Activated naive CD8-positive, alpha-beta T cell treated with anti-CD3 and anti-CD28 coated beads, Interleukin-2, amount 50 U/mL, for 24 hours (primary cell): ENCODE measurements around the gene DNAH8.

ENCODE experiments used
- ATAC-seq: fragments of 150-1000 bp; cut with Tn5 transposase; one replicate; pipeline ENCODE4 v1.10.0; 2021
- DNase-seq: peaks from one replicate; pipeline ENCODE4 v3.0.0; 2021
- H3K27ac Mint-ChIP-seq: one replicate; pipeline ENCODE4 v1.8.0; 2021; ENCODE audit warnings: mild to moderate bottlenecking, mixed read lengths
- H3K27me3 Mint-ChIP-seq: one replicate; pipeline ENCODE4 v1.8.0; 2021; ENCODE audit warnings: mixed read lengths
- H3K36me3 Mint-ChIP-seq: one replicate; pipeline ENCODE4 v1.8.0; 2021; ENCODE audit warnings: low read depth, mixed read lengths
- H3K4me1 Mint-ChIP-seq: one replicate; pipeline ENCODE4 v1.8.0; 2021; ENCODE audit warnings: mixed read lengths
- H3K4me3 Mint-ChIP-seq: one replicate; pipeline ENCODE4 v1.8.0; 2021; ENCODE audit warnings: mild to moderate bottlenecking, moderate library complexity, mixed read lengths
- H3K9me3 Mint-ChIP-seq: one replicate; pipeline ENCODE4 v1.8.0; 2021; ENCODE audit warnings: mixed read lengths

DNAH8 gene

GRCh38 chr6:39040080-39040673, 325.1 kb downstream of the DNAH8 start:
- no peaks in the 10 kb centered on the region for H3K9me3 Mint-ChIP-seq
- H3K4me1 Mint-ChIP-seq: peaks cover 20% of the 10 kb centered on the region
- no peak for ATAC-seq
- DNase-seq: no peak
- no peak overlapping the region for H3K4me3 Mint-ChIP-seq
- peaks cover 50% of the 10 kb centered on the region for H3K27me3 Mint-ChIP-seq
- H3K27ac Mint-ChIP-seq: peak overlapping the region; percentile 40
- no peaks in the 10 kb centered on the region for H3K36me3 Mint-ChIP-seq

- no peak for DNase-seq
- no peak overlapping the region for H3K4me3 Mint-ChIP-seq
- H3K36me3 Mint-ChIP-seq: no peaks in the 10 kb centered on the region
- peaks cover 44% of the 10 kb centered on the region for H3K27me3 Mint-ChIP-seq
- H3K27ac Mint-ChIP-seq: no peak overlapping the region
- peaks cover 20% of the 10 kb centered on the region for H3K4me1 Mint-ChIP-seq
- ATAC-seq: no peak
- H3K9me3 Mint-ChIP-seq: no peaks in the 10 kb centered on the region
Observed at GRCh38 chr6:39041072-39041471, 326.0 kb downstream of the DNAH8 start.

GRCh38 chr6:39043776-39044175, 328.7 kb downstream of the DNAH8 start:
- no peak overlapping the region for H3K27ac Mint-ChIP-seq
- H3K9me3 Mint-ChIP-seq: no peaks in the 10 kb centered on the region
- ATAC-seq (no peak), DNase-seq (no peak)
- H3K4me1 Mint-ChIP-seq: peaks cover 12% of the 10 kb centered on the region
- no peak overlapping the region for H3K4me3 Mint-ChIP-seq
- H3K27me3 Mint-ChIP-seq: peaks cover 36% of the 10 kb centered on the region
- no peaks in the 10 kb centered on the region for H3K36me3 Mint-ChIP-seq

- peaks cover 12% of the 10 kb centered on the region for H3K4me1 Mint-ChIP-seq
- H3K27ac Mint-ChIP-seq: no peak overlapping the region
- peaks cover 35% of the 10 kb centered on the region for H3K27me3 Mint-ChIP-seq
- DNase-seq (no peak), ATAC-seq (no peak)
- H3K36me3 Mint-ChIP-seq: no peaks in the 10 kb centered on the region
- H3K9me3 Mint-ChIP-seq: no peaks in the 10 kb centered on the region
- H3K4me3 Mint-ChIP-seq: no peak overlapping the region
Observed at GRCh38 chr6:39044181-39044580, 329.1 kb downstream of the DNAH8 start.

DNA sequence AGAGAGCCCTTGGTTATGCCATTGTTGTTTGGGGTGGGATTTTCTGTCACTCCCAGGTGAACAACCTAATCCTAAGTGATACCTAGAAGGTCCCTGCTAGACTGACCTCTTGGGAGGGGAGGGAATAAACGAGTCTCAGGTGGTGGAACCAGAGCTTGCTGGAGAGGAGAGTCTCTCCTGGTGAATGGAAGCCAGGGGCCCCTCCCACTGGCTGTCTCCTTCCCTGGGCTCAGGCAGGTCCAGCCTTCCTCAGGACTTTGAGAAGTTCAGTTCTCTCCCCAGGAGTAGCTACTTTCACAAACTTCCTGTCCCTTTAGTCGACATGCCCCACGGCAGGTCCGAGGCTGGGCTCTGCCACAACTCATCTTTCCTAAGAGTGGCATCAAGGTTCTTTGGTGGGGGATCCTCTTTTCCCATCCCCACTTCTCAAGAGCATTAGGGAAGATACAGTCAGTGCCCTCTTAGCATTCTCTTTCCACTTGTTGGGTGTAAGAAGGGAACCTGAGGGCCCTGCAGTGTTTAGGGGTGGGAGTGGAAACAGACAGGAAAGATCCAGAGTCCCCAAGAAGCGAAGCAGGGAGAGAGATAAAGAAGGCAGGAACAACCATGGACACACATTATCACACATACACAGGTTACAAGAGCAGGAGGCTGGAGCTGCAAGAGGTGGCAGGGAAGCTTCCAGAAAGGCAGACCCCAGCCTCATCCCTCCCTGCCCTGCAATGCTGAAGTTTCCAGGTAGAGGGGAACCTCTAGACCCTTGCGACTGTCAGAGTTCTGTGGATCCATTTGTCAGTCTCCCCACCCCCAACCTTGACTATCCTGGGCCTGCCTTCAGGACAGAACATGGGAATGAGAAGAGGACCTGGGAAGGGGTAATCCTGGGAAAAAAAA, 332.6 kb downstream of the DNAH8 start:
- peak overlapping the region; percentile 31 for H3K27ac Mint-ChIP-seq
- peak overlapping the region; percentile 43 for H3K4me3 Mint-ChIP-seq
- H3K9me3 Mint-ChIP-seq: no peaks in the 10 kb centered on the region
- DNase-seq: no peak
- ATAC-seq: no peak
- peaks cover 35% of the 10 kb centered on the region for H3K27me3 Mint-ChIP-seq
- peaks cover 32% of the 10 kb centered on the region for H3K4me1 Mint-ChIP-seq
- peaks cover under 1% of the 10 kb centered on the region for H3K36me3 Mint-ChIP-seq

DNA sequence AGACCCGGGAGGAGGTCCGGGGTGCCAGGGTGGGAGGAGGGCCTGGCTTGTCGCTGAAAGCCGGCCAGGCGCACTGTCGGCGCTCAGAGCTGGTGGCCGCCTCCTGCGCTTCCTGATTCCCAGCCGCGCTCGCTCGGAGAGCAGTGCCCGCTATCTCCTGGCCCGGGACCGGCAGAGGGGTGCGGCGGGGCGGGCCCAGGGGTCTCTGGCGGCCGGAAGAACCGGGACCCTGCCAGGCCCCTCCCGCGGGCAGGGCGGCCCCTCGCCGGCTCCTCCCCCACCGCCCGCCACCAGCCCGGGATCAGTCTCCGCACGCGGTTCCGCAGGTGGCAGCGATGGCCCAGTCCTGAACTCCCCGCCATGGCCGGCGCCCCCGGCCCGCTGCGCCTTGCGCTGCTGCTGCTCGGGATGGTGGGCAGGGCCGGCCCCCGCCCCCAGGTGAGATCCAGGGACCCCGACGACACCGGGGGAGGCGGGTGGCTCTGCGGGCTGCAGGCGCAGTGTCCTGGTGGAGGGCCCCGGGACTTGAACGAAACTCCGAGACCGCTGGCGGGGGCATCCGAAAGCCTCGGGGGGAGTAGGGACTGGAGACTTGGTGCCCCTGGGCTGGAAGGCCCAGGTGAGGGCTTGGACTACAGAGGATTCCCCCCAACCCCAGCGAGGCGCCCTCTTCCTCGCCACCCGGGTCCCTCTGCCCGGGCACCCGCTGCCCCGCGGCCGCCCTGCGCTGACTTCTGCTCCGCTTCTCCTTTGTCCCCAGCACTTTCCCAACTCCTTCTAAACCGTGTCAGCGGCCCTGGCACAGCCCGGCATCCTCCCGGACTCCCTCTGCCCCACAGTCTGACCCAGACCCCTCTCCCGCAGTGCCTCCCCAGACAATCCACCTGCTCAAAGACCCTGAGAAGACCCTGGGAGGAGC, 333.6 kb downstream of the DNAH8 start, which contains the start of gene GLP1R:
Gene GLP1R (plus strand): TSS at position 301 of the 919 bp plus-strand sequence. CDS start 60 bp downstream, at position 361.
- H3K9me3 Mint-ChIP-seq: no peaks in the 10 kb centered on the region
- H3K27me3 Mint-ChIP-seq: peaks cover 39% of the 10 kb centered on the region
- peak within 1 kb of the TSS; percentile 77 for H3K4me3 Mint-ChIP-seq
- DNase-seq (peak; percentile 44), ATAC-seq (peak; percentile 24)
- H3K4me1 Mint-ChIP-seq: peaks cover 32% of the 10 kb centered on the region
- H3K27ac Mint-ChIP-seq: peak within 1 kb of the TSS; percentile 62
- peaks cover 2% of the 10 kb centered on the region for H3K36me3 Mint-ChIP-seq

DNA sequence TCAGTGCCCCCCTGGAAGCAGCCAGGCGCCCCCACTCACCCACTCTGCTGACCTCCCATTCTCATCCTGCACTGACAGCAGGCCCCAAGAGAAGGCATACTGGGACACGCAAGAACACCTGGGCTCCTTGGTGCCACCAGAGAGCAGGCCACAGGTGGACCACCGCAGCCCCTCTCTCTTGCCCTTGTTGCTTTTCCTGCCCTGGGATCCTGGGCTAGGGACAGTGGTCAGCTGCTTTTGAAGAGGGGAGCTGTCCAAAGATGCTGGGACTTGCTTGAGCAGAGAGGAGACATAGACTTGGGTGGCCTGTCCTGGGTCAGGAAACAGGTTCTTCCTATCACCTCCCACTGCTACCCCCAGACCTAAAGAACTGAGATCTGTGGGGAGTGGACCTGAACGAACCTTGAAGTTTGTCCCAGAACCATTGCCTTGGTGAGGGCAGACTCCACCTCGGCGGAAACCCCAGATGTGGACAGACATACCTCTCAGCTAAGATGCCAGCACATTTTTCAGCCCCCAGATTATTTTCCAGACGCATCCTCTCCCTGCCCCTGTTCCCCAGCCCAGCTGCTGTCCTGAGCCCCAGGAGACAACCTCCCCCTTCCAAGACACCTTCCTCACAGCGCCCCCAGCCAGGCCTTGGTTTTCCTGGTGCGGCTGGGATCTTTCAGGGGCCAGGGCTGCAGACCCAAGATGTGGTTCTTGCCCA, 334.6 kb downstream of the DNAH8 start:
- Mint-ChIP-seq H3K27me3 (peaks cover 37% of the 10 kb centered on the region), H3K4me1 (peaks cover 32% of the 10 kb centered on the region), H3K36me3 (peaks cover 2% of the 10 kb centered on the region), H3K9me3 (no peaks in the 10 kb centered on the region), H3K4me3 (peak overlapping the region; percentile 77), H3K27ac (peak overlapping the region; percentile 62)
- DNase-seq (no peak), ATAC-seq (no peak)

DNA sequence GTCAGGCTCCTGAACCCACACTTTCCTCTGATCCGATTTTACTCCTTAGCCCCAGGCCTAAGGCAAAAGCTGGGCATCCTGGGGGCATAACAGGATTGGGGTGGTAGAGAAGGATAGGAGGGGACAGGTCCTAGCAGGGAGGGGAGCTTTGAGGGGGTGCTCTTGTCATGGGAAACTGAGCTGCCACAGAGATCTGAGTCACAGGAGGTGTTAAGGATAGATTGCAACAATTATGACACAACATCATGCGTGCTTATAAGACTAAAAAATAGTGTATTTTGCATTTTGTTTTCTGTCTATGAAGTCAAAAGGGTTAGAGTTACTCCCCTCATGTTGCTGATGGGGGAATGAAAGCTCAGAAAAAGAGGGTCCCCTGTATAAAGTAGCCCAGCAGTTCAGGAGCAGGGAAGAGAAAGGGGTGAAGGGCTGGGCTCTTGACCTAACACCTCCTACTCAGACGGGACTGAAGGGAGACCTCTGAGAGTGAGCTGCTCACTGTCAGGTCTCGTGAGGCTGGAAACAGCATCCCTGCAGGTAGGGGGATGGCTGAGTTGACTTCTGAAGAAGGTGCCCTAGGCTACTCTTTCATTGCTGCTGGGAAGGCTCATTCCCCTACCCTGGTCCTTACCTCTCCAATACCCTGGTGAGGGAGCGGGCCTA, 335.5 kb downstream of the DNAH8 start:
- H3K9me3 Mint-ChIP-seq: no peaks in the 10 kb centered on the region
- H3K27ac Mint-ChIP-seq: peak overlapping the region; percentile 63
- H3K27me3 Mint-ChIP-seq: peaks cover 37% of the 10 kb centered on the region
- peaks cover 2% of the 10 kb centered on the region for H3K36me3 Mint-ChIP-seq
- H3K4me1 Mint-ChIP-seq: peaks cover 32% of the 10 kb centered on the region
- peak; percentile 27 for DNase-seq
- peak; percentile 86 for ATAC-seq
- H3K4me3 Mint-ChIP-seq: peak overlapping the region; percentile 77

DNA sequence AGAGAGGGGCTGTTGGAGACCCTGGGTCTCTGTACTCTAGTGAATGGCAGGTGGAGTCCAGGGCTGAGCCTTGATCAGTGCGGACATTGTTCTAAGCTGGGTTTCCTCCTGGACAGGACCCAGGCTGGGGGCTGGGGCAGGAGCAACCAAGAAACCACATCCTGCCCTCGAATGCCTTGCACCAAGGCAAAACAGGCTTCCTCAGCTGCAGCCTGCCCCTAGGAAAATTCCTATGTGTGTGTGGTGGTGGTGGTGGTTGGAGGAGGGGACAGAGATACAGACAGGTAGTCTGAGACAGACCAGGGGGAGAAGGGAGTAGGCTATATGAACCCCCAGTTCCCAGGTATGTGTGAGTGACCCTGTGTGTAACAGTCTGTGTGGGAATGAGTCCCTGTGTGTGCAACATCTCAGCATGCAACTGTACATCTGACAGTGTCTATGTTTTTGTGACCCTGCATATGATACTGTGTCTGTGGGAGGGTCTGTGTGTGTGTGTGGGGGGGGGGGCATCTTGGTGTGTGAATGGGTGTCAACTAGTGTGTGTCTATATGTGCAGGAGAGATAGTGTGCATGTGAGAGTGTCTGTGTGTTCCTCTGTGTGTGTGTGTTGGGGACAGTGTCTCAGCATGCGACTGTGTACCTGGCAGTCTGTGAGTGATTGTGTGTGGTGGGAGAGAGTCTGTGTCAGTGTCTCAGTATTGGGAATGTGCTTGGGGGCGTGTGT, 336.4 kb downstream of the DNAH8 start:
- H3K9me3 Mint-ChIP-seq: no peaks in the 10 kb centered on the region
- peaks cover 32% of the 10 kb centered on the region for H3K4me1 Mint-ChIP-seq
- H3K27ac Mint-ChIP-seq: peak overlapping the region; percentile 63
- H3K36me3 Mint-ChIP-seq: peaks cover 4% of the 10 kb centered on the region
- ATAC-seq (no peak), DNase-seq (peak; percentile 16)
- H3K27me3 Mint-ChIP-seq: peaks cover 39% of the 10 kb centered on the region
- peak overlapping the region; percentile 77 for H3K4me3 Mint-ChIP-seq

- Mint-ChIP-seq H3K9me3 (no peaks in the 10 kb centered on the region), H3K4me1 (peaks cover 28% of the 10 kb centered on the region), H3K27ac (no peak overlapping the region), H3K4me3 (no peak overlapping the region), H3K36me3 (peaks cover 4% of the 10 kb centered on the region), H3K27me3 (peaks cover 25% of the 10 kb centered on the region)
- no peak for ATAC-seq
- no peak for DNase-seq
Observed at GRCh38 chr6:39053016-39053624, 338.0 kb downstream of the DNAH8 start.

- Mint-ChIP-seq H3K4me3 (no peak overlapping the region), H3K27ac (no peak overlapping the region), H3K9me3 (no peaks in the 10 kb centered on the region), H3K4me1 (peaks cover 28% of the 10 kb centered on the region), H3K36me3 (peaks cover 5% of the 10 kb centered on the region), H3K27me3 (peaks cover 23% of the 10 kb centered on the region)
- no peak for DNase-seq
- no peak for ATAC-seq
Observed at GRCh38 chr6:39053854-39054576, 338.9 kb downstream of the DNAH8 start.

DNA sequence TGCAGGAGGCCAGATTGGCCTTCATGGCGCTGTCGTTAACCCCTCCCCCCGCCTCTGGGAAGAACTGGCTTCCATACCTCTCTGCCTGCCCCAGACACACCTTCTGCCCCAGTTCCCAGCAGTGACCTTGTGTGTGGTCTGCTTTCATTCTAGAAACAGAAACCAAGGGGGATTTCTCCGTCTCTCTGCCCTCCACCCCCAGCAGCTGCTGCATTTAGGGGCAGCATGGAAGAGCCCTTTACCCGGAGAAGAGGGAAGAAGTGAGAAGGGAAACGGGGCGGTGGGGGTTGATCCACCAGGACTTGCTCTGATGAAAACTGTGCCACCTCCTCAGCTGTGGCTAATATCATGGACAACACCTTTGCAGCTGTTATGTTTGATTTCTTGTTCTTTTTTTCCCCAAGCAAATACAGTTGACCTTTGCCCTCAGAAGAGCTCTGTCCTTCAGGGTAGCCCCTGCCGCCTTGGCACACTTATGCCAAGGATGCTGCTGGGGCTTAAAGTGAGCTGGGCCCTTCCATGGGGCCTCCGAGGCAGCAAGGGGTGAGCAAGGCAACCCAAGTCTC, 339.5 kb downstream of the DNAH8 start:
- peaks cover 25% of the 10 kb centered on the region for H3K4me1 Mint-ChIP-seq
- ATAC-seq (no peak), DNase-seq (no peak)
- H3K4me3 Mint-ChIP-seq: no peak overlapping the region
- H3K36me3 Mint-ChIP-seq: peaks cover 6% of the 10 kb centered on the region
- no peaks in the 10 kb centered on the region for H3K9me3 Mint-ChIP-seq
- peaks cover 16% of the 10 kb centered on the region for H3K27me3 Mint-ChIP-seq
- no peak overlapping the region for H3K27ac Mint-ChIP-seq
